ENCODE results near the gene SCYL1.

The SCYL1 gene

DNA sequence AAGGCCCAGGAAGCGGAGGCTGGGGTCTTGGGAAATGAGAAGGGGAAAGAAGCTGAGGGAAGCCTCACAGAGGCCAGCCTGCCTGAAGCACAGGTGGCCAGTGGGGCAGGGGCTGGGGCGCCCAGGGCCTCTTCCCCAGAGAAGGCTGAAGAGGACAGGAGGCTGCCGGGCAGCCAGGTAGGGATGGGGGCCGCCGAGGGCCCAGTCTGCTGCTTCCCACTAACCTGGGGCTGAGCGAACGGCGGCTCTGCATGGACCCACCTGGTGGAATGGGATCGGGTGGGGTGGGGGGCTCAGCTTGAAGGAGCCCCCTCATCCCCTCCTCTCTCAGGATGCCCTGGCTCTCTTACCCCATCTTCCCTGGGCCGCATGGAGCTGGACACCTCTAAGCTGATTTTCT lies 58.7 kb downstream of the SCYL1 start:
- DNase-seq (ENCODE audit: low read depth), result no peak

DNA sequence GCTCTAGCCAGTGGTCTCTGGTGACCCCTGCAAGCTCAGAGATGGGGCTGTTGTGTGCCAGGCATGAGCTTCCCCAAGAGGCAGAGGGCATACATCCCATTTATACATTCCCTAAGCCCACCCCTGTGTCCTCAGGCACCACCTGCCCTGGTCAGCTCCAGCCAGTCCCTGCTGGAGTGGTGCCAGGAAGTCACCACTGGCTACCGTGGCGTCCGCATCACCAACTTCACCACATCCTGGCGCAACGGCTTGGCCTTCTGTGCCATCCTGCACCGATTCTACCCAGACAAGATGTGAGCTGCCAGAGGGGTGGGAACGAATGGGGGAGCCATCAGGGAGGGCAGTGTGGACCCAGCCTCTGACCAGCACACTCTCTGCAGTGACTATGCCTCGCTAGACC lies 59.2 kb downstream of the SCYL1 start:
- DNase-seq (ENCODE audit: low read depth), result no peak

DNA sequence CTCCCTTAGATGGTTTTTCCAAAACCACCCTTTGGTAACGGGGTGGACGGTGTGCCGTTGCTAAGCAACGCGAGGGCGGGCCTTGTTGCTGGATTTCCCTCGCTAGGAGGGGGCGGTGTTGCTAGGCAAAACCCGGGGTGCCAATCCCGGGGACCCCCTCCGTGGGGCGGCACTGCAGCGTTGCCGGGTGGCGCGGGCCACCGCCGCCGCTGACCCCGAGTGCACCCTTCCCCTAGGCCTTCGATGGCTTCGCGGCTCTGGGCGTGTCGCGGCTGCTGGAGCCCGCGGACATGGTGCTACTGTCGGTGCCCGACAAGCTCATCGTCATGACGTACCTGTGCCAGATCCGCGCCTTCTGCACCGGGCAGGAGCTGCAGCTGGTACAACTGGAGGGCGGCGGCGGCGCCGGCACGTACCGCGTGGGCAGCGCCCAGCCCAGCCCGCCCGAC lies 59.9 kb downstream of the SCYL1 start:
- DNase-seq (ENCODE audit: low read depth), result no peak

DNA sequence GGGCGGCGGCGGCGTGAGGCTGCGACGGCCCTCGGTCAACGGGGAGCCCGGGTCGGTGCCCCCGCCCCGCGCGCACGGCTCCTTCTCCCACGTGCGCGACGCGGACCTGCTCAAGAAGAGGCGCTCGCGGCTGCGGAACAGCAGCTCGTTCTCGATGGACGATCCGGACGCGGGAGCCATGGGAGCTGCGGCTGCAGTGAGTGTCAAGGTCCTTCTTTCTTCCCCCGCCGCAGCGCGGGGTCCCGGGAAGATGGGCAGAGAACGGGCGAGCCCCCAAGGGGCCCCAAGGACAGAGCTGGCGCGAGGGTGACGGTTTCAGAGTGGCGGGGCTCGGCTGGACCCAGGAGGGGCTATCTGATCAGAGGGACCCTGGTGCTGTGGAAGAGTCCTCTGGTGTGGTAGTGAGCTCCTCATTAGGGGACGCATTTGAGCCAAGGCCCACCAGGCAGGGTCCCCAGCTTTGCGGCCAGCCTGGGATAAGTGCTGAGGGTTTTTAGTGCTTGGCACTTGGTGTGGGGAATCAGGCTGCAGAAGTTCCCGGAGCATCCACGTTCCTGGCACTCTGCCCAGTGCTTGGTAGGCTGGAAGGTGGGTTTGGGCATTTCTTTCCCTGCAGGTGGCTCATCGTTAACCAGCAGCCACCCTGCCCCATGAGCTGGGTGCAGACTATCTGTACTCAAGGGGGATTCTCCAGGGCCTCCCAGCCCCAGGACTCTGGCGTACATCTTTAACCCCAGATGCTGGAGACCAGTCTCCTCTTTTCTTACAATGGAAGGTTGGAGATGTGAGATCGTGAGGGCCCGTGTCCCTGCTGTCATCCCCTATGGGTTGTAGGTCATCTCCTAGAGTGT lies 60.7 kb downstream of the SCYL1 start:
- no peak for DNase-seq (ENCODE audit: low read depth)

DNA sequence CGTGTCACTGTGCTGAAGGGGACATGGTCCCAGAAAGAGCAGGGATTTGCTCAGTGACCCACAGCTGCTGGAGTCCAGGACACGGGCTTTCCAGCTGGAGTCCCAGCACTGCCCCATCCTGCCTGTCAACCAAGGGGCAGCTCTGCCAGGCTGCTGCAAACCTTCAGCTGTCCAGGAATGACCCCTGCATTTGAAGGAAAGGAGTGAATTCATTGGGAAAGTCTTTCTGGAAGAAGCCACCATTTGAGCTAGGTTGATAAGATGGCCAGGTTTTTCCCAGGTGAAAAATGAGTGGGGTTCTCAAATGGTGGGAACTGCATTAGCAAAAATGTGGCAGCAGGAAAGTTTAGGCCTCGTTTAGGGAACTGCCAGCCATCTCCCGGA lies 61.4 kb downstream of the SCYL1 start:
- DNase-seq (ENCODE audit: low read depth), result no peak

DNA sequence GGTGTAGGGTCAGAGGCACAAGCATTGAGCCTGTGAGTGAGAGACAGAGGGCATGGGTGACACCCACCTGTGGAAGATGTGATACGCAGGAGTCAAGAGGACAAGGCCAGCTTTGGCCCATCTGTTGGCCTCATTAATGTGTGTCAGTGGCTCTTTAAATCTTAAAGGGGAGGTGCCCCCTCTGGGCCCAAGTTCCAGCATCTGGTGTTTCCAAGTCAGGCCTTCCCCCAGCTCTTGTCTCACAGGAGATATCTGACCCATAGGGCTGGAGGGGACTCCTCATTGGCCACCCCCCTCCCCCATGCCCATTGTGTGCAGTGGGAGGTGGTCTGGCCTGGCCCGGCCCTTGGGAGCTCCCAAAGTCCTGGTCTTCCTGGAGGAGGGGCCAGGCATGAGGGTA lies 61.8 kb downstream of the SCYL1 start:
- no peak for DNase-seq (ENCODE audit: low read depth)
